ENCODE data around the gene METTL6.
"Not testable (repeated sequence)": the region's sequence is repeated elsewhere in the genome, so short reads cannot be mapped to it uniquely, and the experiment has no call there.

The METTL6 gene

DNA sequence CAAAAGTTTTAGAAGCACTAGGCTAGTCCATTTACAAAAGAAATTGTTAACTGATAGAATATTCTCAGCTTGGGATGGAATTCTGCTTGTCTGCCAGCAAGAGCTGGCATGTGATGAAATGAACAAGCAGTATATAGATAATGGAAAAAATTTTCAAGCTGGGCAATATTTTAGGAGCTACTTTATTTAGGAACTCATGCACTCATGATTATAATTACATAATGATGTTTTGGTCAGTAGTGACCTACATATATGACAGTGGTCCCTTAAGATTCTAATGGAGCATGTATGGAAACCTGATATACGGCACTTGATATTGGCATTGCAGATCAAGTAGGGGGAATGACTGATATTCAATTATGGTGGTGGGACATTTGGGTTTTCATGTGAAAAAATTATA, 6.2 kb upstream of the METTL6 start:
- Histone ChIP-seq H3K36me3 (peaks cover 83% of the 10 kb centered on the region), H4K20me1 (peaks cover 92% of the 10 kb centered on the region), H3K27me3 (no peaks in the 10 kb centered on the region), H3K4me1 (peaks cover 19% of the 10 kb centered on the region), H3K9me3 (no peaks in the 10 kb centered on the region), H3K4me2 (no peak overlapping the region), H3K27ac (no peak overlapping the region), H3K9ac (no peak overlapping the region), H3K4me3 (no peak overlapping the region)
- TF ChIP-seq Cebpa-rat (IDR thresholded peaks at IDR 0.05): no peak

DNA sequence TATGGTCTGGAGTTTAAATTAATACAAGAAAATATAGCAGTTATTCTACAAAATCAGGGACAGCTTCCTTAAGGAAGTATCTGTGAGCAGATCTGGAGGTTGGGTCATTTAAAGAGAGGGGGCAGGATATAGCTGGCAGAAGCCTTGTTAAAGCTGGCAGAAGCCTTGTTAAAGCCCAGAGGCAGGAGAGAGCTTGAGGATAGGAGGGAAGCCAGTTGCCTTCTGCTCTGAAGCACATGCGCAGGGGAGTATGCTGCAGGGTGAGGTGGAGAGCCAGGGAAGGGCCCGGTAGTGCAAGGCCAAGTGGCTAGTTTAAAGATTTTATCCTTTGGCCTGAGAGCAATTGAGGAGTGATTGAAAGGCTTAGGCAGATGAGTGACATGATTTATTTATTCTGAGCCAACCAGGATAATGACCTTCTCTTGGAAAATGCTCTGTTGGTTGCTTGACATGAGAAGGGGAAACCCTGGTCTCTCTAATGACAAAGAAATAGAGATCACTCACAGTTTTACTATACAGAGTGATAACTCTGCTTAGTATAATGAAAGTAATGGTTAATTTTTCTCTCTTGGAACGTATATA, 4.0 kb upstream of the METTL6 start:
- Histone ChIP-seq H3K4me3 (no peak overlapping the region), H3K4me1 (peaks cover 29% of the 10 kb centered on the region), H3K9me3 (no peaks in the 10 kb centered on the region), H3K4me2 (no peak overlapping the region), H4K20me1 (peaks cover 78% of the 10 kb centered on the region), H3K27ac (no peak overlapping the region), H3K36me3 (peaks cover 61% of the 10 kb centered on the region), H3K27me3 (no peaks in the 10 kb centered on the region), H3K9ac (no peak overlapping the region)
- no peak for TF ChIP-seq Cebpa-rat (IDR thresholded peaks at IDR 0.05)

DNA sequence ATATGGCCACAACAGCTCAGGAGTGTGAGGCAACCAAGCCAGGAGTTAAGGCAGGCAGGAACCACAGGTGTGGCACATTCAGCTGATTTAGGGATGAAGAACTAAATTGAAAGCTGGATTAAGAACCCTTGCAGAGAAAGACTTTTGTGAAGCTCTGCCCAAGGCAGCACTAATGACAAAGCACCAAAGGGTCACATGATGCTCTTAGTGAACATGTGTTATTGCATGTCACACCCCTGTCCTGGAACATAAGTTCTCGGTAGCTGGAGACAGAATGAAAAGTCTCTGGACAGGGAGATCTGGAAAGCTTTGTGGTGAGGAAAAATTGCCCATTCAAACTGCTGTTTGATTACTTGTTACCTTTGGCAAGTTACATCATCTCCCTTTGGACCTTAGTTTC, 3.3 kb upstream of the METTL6 start:
- Histone ChIP-seq H3K4me1 (peaks cover 37% of the 10 kb centered on the region), H4K20me1 (peaks cover 70% of the 10 kb centered on the region), H3K27ac (no peak overlapping the region), H3K4me3 (no peak overlapping the region), H3K9ac (no peak overlapping the region), H3K4me2 (no peak overlapping the region), H3K27me3 (no peaks in the 10 kb centered on the region), H3K9me3 (no peaks in the 10 kb centered on the region), H3K36me3 (peaks cover 54% of the 10 kb centered on the region)
- TF ChIP-seq Cebpa-rat (IDR thresholded peaks at IDR 0.05): no peak

DNA sequence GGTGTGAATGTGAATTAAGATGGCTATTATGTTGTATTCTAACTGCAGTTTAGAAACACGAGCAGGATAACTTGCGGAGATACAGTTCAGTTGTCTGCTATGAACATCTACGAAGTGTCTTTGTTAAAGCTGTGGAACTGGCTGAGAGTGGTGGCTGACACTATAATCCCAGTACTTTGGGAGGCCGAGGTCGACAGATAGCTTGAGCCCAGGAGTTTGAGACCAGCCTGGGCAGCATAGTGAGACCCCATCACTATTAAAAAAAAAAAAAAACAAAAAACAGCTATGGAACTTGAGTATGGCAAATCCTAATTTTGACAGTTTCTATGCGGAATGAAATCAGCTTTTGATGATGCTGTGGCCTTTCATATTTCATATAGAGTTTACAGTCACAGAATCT, 1.7 kb upstream of the METTL6 start:
- H3K4me2 ChIP-seq: peak overlapping the region; percentile 95
- peaks cover 55% of the 10 kb centered on the region for H4K20me1 ChIP-seq
- H3K27ac ChIP-seq: no peak overlapping the region
- peaks cover 45% of the 10 kb centered on the region for H3K4me1 ChIP-seq
- TF ChIP-seq Cebpa-rat (IDR thresholded peaks at IDR 0.05): no peak
- H3K36me3 ChIP-seq: peaks cover 50% of the 10 kb centered on the region
- H3K9me3 ChIP-seq: no peaks in the 10 kb centered on the region
- H3K27me3 ChIP-seq: no peaks in the 10 kb centered on the region
- peak overlapping the region; percentile 93 for H3K4me3 ChIP-seq
- H3K9ac ChIP-seq: peak overlapping the region; percentile 95; the same call in 1 of the 2 replicates

DNA sequence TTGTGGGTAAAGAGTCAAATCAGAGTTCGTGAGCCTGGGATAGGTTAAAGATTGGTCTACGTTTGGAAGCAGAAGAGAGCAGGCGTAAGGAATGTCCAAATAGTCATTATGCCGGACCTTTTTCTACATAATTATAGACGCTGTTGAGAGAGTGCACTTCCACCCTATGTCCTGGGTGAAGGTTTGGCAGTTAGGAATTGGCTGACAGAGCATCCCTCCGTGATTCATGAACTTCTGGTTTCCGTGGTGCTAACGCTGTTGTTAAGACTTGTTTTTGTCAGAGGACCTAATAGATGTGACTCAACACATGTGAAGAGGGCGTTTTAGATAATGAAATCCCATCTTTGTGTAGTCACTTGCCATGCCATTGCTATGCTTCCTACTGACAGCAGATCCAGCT, 1.2 kb upstream of the METTL6 start:
- H3K27me3 ChIP-seq: no peaks in the 10 kb centered on the region
- peaks cover 45% of the 10 kb centered on the region for H3K4me1 ChIP-seq
- H4K20me1 ChIP-seq: peaks cover 50% of the 10 kb centered on the region
- peaks cover 50% of the 10 kb centered on the region for H3K36me3 ChIP-seq
- peak overlapping the region; percentile 87 for H3K27ac ChIP-seq
- H3K9ac ChIP-seq: peak overlapping the region; percentile 95
- H3K9me3 ChIP-seq: no peaks in the 10 kb centered on the region
- H3K4me2 ChIP-seq: peak overlapping the region; percentile 95
- TF ChIP-seq Cebpa-rat (IDR thresholded peaks at IDR 0.05): no peak
- H3K4me3 ChIP-seq: peak overlapping the region; percentile 93

DNA sequence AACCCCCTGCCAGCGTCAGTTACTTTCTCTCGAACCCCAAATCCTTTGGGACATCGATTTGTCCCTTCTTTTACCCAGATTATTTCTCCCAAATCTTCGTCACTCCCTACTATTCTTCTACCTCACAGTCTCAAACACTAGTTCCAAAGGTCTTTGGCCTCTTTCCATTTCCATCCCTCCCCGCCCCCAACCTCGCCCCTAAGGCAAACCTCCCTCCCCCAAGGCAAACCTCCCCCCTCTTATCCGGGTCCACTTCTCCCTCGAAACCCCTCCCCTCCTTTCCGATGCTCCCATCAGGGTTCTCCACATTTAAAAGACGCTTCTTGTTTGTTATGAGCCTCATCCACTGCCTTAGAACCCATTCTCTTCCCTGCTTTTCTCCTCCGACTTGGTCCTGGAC, 637 bp upstream of the METTL6 start:
- Histone ChIP-seq H3K4me1 (peaks cover 45% of the 10 kb centered on the region), H4K20me1 (peaks cover 44% of the 10 kb centered on the region), H3K27me3 (no peaks in the 10 kb centered on the region), H3K9ac (peak overlapping the region; percentile 95), H3K4me2 (peak overlapping the region; percentile 95), H3K27ac (peak overlapping the region; percentile 87), H3K4me3 (peak overlapping the region; percentile 93), H3K9me3 (no peaks in the 10 kb centered on the region), H3K36me3 (peaks cover 50% of the 10 kb centered on the region)
- TF ChIP-seq Cebpa-rat (IDR thresholded peaks at IDR 0.05): no peak

DNA sequence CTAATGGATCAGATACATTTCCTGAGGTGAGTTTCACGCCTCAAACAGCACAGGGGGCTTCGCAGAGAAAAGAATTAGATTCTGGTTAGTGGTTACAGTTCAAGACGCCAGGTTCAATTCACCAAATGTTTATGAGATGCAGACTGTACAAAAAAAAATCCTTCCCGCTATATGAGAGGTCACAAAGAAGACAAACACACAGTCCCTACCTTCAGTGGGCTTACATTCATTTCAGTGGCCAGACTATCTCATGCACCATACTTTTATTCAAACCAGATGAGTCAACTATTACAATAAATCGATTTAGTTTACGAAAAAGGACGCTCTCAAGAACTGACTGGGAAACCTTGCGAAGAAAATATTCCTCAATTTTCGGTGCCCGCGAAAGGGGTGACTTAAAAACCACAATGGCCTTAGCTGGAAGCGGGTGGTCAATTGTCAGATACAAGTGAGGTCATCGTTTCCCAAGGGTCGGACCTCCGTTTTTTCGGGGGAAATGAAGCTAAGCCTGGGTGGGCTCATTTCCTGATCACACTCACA, 695 bp downstream of the METTL6 start:
- peak overlapping the region; percentile 87 for H3K27ac ChIP-seq
- H3K4me2 ChIP-seq: peak overlapping the region; percentile 95
- peaks cover 54% of the 10 kb centered on the region for H3K36me3 ChIP-seq
- H3K4me1 ChIP-seq: peaks cover 45% of the 10 kb centered on the region
- no peaks in the 10 kb centered on the region for H3K9me3 ChIP-seq
- TF ChIP-seq Cebpa-rat (IDR thresholded peaks at IDR 0.05): no peak
- peaks cover 34% of the 10 kb centered on the region for H4K20me1 ChIP-seq
- peak overlapping the region; percentile 95 for H3K9ac ChIP-seq
- H3K4me3 ChIP-seq: peak overlapping the region; percentile 93
- no peaks in the 10 kb centered on the region for H3K27me3 ChIP-seq

DNA sequence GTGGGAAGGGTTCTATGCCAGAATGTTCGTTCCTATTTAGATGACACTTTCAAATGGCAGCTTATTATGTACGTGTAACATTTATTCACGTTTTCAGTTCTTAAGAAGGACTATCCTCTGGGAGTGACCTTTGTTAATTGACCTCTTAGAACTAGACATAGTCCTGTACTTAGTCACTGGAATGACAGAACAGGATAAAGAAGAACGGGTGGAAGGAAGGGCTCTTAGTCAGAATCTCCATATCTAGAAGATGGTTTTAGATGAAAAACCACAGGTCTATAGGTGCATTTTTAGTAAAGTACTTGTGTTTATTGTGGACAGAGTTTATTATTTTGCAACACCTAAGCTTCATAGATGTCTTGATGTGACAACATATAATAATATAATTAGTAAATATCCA, 6.5 kb downstream of the METTL6 start:
- peaks cover 11% of the 10 kb centered on the region for H3K4me1 ChIP-seq
- no peak overlapping the region for H3K9ac ChIP-seq
- no peak for TF ChIP-seq Cebpa-rat (IDR thresholded peaks at IDR 0.05)
- H3K9me3 ChIP-seq: no peaks in the 10 kb centered on the region
- H3K27ac ChIP-seq: no peak overlapping the region
- no peak overlapping the region for H3K4me2 ChIP-seq
- H4K20me1 ChIP-seq: no peaks in the 10 kb centered on the region
- H3K27me3 ChIP-seq: no peaks in the 10 kb centered on the region
- peaks cover 72% of the 10 kb centered on the region for H3K36me3 ChIP-seq
- no peak overlapping the region for H3K4me3 ChIP-seq

DNA sequence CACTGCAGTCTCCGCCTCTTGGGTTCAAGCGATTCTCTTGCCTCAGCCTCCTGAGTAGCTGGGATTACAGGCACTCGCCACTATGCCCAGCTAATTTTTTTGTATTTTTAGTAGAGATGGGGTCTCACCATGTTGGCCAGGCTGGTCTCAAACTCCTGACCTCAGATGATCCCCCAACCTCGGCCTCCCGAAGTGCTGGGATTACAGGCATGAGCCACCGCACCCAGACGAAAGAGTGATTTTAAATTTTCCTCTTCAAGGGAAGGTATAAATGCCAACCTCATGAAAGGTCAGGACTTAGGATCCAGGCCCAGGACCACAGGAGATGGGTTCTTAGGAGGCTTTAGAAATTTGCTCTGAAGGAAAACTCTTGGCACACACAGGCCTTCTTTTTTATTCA, 16.4 kb downstream of the METTL6 start:
- not testable (repeated sequence) for H3K27me3 ChIP-seq, H3K4me1 ChIP-seq, H3K9me3 ChIP-seq, H3K4me2 ChIP-seq, H3K27ac ChIP-seq, H3K9ac ChIP-seq, H4K20me1 ChIP-seq, H3K4me3 ChIP-seq
- peaks cover 76% of the 10 kb centered on the region for H3K36me3 ChIP-seq

DNA sequence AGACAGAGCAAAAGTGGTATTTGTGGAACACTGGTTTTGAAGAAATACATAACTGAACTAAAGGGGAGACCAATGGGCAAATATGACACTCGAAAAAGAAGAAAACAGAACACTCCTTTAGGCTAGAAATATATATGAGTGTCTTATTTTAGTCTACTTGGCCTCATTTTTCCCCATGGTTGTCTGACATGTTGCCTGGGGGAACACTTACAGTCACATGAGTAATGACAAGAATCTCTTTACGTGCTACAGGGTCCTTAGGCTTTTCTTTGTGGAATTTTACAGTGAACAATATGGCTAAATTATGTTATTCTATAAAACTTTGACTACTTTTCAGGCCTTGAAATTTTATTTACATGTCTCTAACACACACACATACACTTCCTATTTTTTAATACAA, 17.6 kb downstream of the METTL6 start:
- no peaks in the 10 kb centered on the region for H3K9me3 ChIP-seq
- no peak for TF ChIP-seq Cebpa-rat (IDR thresholded peaks at IDR 0.05)
- peaks cover 65% of the 10 kb centered on the region for H3K36me3 ChIP-seq
- no peaks in the 10 kb centered on the region for H3K27me3 ChIP-seq
- H3K9ac ChIP-seq: no peak overlapping the region
- no peak overlapping the region for H3K4me3 ChIP-seq
- no peaks in the 10 kb centered on the region for H3K4me1 ChIP-seq
- H4K20me1 ChIP-seq: no peaks in the 10 kb centered on the region
- no peak overlapping the region for H3K4me2 ChIP-seq
- no peak overlapping the region for H3K27ac ChIP-seq

DNA sequence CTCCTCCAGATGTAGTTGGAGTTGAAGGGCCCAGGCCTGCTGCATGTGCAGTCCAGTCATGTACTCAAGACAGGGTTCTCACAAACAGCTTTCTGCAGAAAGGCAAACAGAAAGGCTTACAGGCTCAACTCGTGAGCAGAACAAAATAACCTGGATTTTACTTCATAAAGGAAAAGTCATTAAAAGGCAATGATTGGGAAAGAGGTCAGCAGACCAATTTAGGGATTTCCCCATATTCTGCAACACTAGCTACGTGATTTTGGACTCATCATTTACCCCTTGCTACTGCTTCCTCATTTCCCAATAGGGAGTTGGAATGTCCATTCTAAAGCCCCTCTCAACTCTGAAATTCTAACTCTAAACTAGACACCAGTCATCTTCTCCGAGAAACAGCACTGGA, 18.1 kb downstream of the METTL6 start:
- Histone ChIP-seq H3K9ac (no peak overlapping the region), H3K27me3 (no peaks in the 10 kb centered on the region), H3K9me3 (no peaks in the 10 kb centered on the region), H3K4me1 (no peaks in the 10 kb centered on the region), H4K20me1 (no peaks in the 10 kb centered on the region), H3K4me2 (no peak overlapping the region), H3K27ac (no peak overlapping the region), H3K4me3 (no peak overlapping the region), H3K36me3 (peaks cover 59% of the 10 kb centered on the region)
- no peak for TF ChIP-seq Cebpa-rat (IDR thresholded peaks at IDR 0.05)
